Activated CD8-positive, alpha-beta T cell treated with anti-CD3 and anti-CD28 coated beads for 36 hours (primary cell): ENCODE results near the gene CCNB2. TPM values are rescaled to one million over a fixed set of nuclear protein-coding genes. Genes with fewer than 3 reads are reported as not detected.

Experiments used
- ATAC-seq: fragments of 200-7000 bp; cut with Tn5 transposase; one replicate; pipeline ENCODE4 v1.10.0; 2021; ENCODE audit warnings: mild to moderate bottlenecking, moderate library complexity
- CTCF ChIA-PET: fragments of 350-600 bp; sonication (Branson Sonifier 250); formaldehyde crosslinking; loops from one replicate; lab custom pipeline; 2021; ENCODE audit warnings: antibody characterized with exemption; lab: Charles Lee
- POLR2A ChIA-PET: fragments of 350-600 bp; sonication (Branson Sonifier 250); formaldehyde crosslinking; loops from one replicate; lab custom pipeline; 2021; ENCODE audit warnings: antibody characterized with exemption; lab: Charles Lee
- DNase-seq: peaks from one replicate; pipeline ENCODE4 v3.0.0-alpha.2; 2020
- H3K27ac Mint-ChIP-seq: one replicate; pipeline ENCODE4 v1.8.0; 2021; ENCODE audit warnings: mild to moderate bottlenecking, mixed read lengths
- H3K27me3 Mint-ChIP-seq: one replicate; pipeline ENCODE4 v1.8.0; 2021; ENCODE audit warnings: mixed read lengths
- H3K36me3 Mint-ChIP-seq: one replicate; pipeline ENCODE4 v1.8.0; 2021; ENCODE audit warnings: low read depth, mixed read lengths
- H3K4me1 Mint-ChIP-seq: one replicate; pipeline ENCODE4 v1.8.0; 2021; ENCODE audit warnings: low read depth, mixed read lengths
- H3K4me3 Mint-ChIP-seq: one replicate; pipeline ENCODE4 v1.8.0; 2021; ENCODE audit warnings: mild to moderate bottlenecking, moderate library complexity, mixed read lengths
- H3K9me3 Mint-ChIP-seq: one replicate; pipeline ENCODE4 v1.8.0; 2021; ENCODE audit warnings: mixed read lengths
- CTCF ChIP-seq: fragments of 200-600 bp; IDR thresholded peaks from one replicate; pipeline ENCODE4 v1.8.0; 2022; ENCODE audit warnings: antibody characterized with exemption, mild to moderate bottlenecking
- intact Hi-C: fragments of 100-400 bp; cut with micrococcal nuclease; formaldehyde crosslinking; loops from one replicate; pipeline ENCODE4 v1.10.0; 2022
- microRNA-seq: library from miRNA; unstranded; fragments of <30 nt; microRNA quantifications from one replicate; pipeline ENCODE4 v1.2.0, GENCODE V29; 2022; ENCODE audit warnings: borderline microRNAs expressed, borderline replicate concordance
- total RNA-seq, 2 experiments: library from RNA; stranded (reverse); gene quantifications; one replicate each; pipeline ENCODE4 v1.2.3, GENCODE V29; 2021

Gene CCNB2
- total RNA-seq, 2 experiments from 2014 or later, result 61.9 to 64.4 TPM

- ATAC-seq (no peak), DNase-seq (no peak)
- Mint-ChIP-seq H3K27me3 (peaks cover 12% of the 10 kb centered on the region), H3K4me3 (no peak overlapping the region), H3K27ac (no peak overlapping the region), H3K36me3 (no peaks in the 10 kb centered on the region), H3K4me1 (peaks cover 7% of the 10 kb centered on the region), H3K9me3 (no peaks in the 10 kb centered on the region)
- POLR2A ChIA-PET, result interaction anchor here (0.6 kb wide), 1 partner anchor 419 kb away, joined by 3 read pairs; no protein-coding TSS in a partner anchor
- no peak for TF ChIP-seq CTCF
- intact Hi-C loops, result loop anchor here (10.0 kb wide), 1 partner anchor 72 kb away; no protein-coding TSS in a partner anchor
- CTCF ChIA-PET, result interaction anchor here (0.9 to 1.5 kb wide), 4 partner anchors 22 to 356 kb away, joined by 3 to 4 read pairs (median 3); no protein-coding TSS in a partner anchor
Observed at GRCh38 chr15:59172289-59172901, 67.4 kb downstream of the CCNB2 start.

DNA sequence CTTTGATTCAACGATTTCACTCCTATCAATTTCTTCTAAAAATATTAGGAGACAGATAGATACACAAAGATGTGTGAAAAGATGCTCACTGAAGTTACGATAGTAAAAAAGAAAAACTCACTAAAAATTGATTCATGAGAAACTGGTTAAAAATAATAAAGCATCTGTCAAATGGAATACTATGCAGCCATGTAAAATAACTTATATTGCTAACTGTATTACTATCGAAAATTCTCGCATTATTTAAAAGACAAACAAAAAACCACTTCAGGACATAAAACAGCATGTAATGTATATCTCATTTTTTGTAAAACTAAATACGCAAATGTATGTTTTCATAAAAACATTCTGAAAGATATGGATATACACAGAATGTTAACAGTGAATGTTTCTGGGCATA lies 68.2 kb downstream of the CCNB2 start:
- POLR2A ChIA-PET, result no interaction called here
- no peaks in the 10 kb centered on the region for H3K36me3 Mint-ChIP-seq
- H3K27me3 Mint-ChIP-seq, result peaks cover 15% of the 10 kb centered on the region
- ATAC-seq, result no peak
- CTCF ChIA-PET, result interaction anchor here (0.9 kb wide), 1 partner anchor 21 kb away, joined by 4 read pairs; no protein-coding TSS in a partner anchor
- no peak overlapping the region for H3K27ac Mint-ChIP-seq
- no peaks in the 10 kb centered on the region for H3K9me3 Mint-ChIP-seq
- intact Hi-C loops, result loop anchor here (10.0 kb wide), 1 partner anchor 72 kb away; no protein-coding TSS in a partner anchor
- no peak for TF ChIP-seq CTCF
- peaks cover 7% of the 10 kb centered on the region for H3K4me1 Mint-ChIP-seq
- H3K4me3 Mint-ChIP-seq, result no peak overlapping the region
- DNase-seq, result no peak

DNA sequence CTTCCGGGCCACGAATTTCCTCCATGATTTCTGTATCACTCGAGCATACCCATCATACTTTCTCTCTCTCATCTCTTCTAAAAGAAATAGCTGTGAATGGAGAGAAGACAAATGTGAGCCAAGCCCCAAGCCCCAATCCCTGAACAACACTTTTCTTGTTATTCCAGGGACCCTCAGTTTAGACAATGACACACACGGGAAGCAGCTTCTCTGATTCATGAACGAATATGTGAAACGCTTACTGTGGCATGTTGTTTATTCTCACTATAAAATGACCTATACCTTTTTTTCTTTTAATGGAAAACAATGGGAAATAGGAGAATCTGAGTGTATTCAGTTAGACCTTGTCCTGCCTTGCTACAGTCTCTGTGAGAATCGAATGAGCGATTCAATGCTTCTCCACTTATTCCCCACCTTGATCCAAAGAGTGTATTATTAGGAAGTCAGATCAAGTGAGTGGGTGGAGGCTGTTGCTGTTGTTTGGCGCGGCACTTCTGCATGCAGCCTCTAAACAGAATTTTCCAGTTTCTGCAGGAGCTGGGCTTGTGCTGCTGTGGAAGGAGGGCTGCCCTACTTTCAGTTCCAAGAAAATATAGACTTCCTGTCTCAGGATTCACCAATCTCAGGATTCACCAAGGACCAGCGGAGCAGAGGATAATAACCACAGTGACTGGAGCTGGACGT lies 69.3 kb downstream of the CCNB2 start:
- no peak overlapping the region for H3K27ac Mint-ChIP-seq
- DNase-seq (no peak), ATAC-seq (no peak)
- H3K9me3 Mint-ChIP-seq, result no peaks in the 10 kb centered on the region
- H3K27me3 Mint-ChIP-seq, result peaks cover 15% of the 10 kb centered on the region
- CTCF ChIA-PET, result interaction anchor here (0.9 to 1.8 kb wide), 9 partner anchors 9 to 327 kb away, joined by 3 to 4 read pairs (median 4); no protein-coding TSS in a partner anchor
- TF ChIP-seq CTCF, result no peak
- H3K4me1 Mint-ChIP-seq, result peaks cover 3% of the 10 kb centered on the region
- H3K36me3 Mint-ChIP-seq, result no peaks in the 10 kb centered on the region
- POLR2A ChIA-PET, result interaction anchor here (0.8 kb wide), 1 partner anchor 10 kb away, joined by 6 read pairs; no protein-coding TSS in a partner anchor
- H3K4me3 Mint-ChIP-seq, result no peak overlapping the region
- intact Hi-C loops, result loop anchor here (10.0 kb wide), 1 partner anchor 71 kb away; no protein-coding TSS in a partner anchor

Small RNAs within 50 kb of the gene (microRNA-seq; reads per million reads assigned to microRNA genes)
- not detected for gene MIR2116

Other genes with a start within 250 kb of the CCNB2 start
- 10 to 100 TPM; 79.8 to 89.9 TPM for gene SLTM, start 171.5 kb upstream of the CCNB2 start, total RNA-seq
- gene RNF111, start 117.5 kb upstream of the CCNB2 start, total RNA-seq, result 10 to 100 TPM; 28.5 to 30.5 TPM
- gene LDHAL6B, start 101.7 kb downstream of the CCNB2 start, total RNA-seq, result not detected